Brain microvascular endothelial cell (primary cell): ENCODE results near the gene NRXN2.

ENCODE experiments used
- DNase-seq: peaks from one replicate; pipeline ENCODE4 v3.0.0-alpha.2; 2020
- H3K27ac ChIP-seq: fragments of 250-450 bp; sonication (Bioruptor Pico); 2 replicates; pipeline ENCODE4 v1.5.1; 2020; ENCODE audit warnings: mild to moderate bottlenecking, moderate library complexity
- H3K27me3 ChIP-seq: fragments of 250-450 bp; sonication (Bioruptor Pico); replicated peaks from 2 replicates; pipeline ENCODE4 v1.5.1; 2020; ENCODE audit warnings: mild to moderate bottlenecking
- H3K36me3 ChIP-seq: fragments of 250-450 bp; sonication (Bioruptor Pico); replicated peaks from 2 replicates; pipeline ENCODE4 v1.5.1; 2020; ENCODE audit warnings: mild to moderate bottlenecking
- H3K4me3 ChIP-seq: 2 replicates; pipeline ENCODE4 v1.5.1; 2011; ENCODE audit warnings: low read depth, mild to moderate bottlenecking, control low read depth, low read length, moderate library complexity
- in situ Hi-C: cut with HindIII; loops from 2 replicates; pipeline ENCODE4 v1.10.0; 2017; ENCODE audit warnings: low sequenced_read_pairs, low pct_ligation_motif_present
- TF ChIP-seq, protein P1 (sequence below): IDR thresholded peaks from 2 replicates; pipeline ENCODE4 v1.5.1; 2011; ENCODE audit warnings: low read depth, mild to moderate bottlenecking, moderate library complexity, low read length, control low read depth, inconsistent platforms; ENCODE audit errors: missing control alignments

NRXN2 gene

GRCh38 chr11:64755681-64756361, 32.8 kb upstream of the NRXN2 start:
- H3K4me3 ChIP-seq = no peak overlapping the region
- H3K36me3 ChIP-seq = no peaks in the 10 kb centered on the region
- TF ChIP-seq, protein P1, sequence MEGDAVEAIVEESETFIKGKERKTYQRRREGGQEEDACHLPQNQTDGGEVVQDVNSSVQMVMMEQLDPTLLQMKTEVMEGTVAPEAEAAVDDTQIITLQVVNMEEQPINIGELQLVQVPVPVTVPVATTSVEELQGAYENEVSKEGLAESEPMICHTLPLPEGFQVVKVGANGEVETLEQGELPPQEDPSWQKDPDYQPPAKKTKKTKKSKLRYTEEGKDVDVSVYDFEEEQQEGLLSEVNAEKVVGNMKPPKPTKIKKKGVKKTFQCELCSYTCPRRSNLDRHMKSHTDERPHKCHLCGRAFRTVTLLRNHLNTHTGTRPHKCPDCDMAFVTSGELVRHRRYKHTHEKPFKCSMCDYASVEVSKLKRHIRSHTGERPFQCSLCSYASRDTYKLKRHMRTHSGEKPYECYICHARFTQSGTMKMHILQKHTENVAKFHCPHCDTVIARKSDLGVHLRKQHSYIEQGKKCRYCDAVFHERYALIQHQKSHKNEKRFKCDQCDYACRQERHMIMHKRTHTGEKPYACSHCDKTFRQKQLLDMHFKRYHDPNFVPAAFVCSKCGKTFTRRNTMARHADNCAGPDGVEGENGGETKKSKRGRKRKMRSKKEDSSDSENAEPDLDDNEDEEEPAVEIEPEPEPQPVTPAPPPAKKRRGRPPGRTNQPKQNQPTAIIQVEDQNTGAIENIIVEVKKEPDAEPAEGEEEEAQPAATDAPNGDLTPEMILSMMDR = no peak
- no peaks in the 10 kb centered on the region for H3K27me3 ChIP-seq
- in situ Hi-C loops = no loop called here
- no peak overlapping the region for H3K27ac ChIP-seq
- no peak for DNase-seq

- DNase-seq = no peak
- H3K27ac ChIP-seq = no peak overlapping the region
- no peak overlapping the region for H3K4me3 ChIP-seq
- H3K27me3 ChIP-seq = no peaks in the 10 kb centered on the region
- TF ChIP-seq, protein P1 = no peak
- in situ Hi-C loops = no loop called here
- no peaks in the 10 kb centered on the region for H3K36me3 ChIP-seq
Measured at GRCh38 chr11:64754919-64755662, 32.1 kb upstream of the NRXN2 start.

DNA sequence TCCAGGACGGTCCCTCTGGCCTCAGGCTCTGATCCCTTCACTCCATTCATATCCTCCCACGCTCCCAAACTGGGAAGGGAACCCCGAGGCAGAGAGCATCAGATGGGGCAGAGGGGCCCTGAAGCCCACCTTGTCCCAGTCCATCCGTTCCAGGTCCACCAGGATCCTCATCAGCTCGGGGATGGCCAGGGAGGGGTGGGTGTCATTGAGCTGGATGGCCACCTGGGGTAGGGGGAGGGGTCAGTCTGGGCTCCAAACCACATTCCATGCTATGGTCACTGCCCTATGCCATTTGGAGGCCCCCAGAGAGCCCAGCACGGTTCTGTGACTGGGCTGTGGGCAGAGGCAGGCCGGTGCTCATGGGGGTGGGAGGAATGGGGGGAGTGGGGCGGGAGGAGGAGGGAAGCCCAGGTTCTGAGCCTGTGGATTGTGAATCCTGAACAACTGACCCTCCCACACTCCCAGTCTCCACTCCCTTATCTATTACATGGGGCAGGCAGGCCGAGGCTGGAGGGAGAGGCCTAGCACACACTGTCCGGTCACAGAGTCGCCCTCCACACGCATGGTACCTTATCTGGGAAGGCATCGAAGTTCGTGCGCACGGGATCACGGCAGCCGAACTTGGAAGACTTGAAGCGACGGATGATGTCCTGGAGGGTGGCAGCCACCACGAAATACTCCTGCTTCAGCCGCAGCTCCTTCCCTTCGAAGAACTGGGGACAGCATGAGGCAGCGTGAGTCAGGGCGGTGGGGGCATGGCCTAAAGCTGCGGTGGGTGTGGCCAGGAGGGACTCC, 31.3 kb upstream of the NRXN2 start:
- in situ Hi-C loops = no loop called here
- Histone ChIP-seq H3K4me3 (no peak overlapping the region), H3K27me3 (no peaks in the 10 kb centered on the region), H3K36me3 (no peaks in the 10 kb centered on the region), H3K27ac (no peak overlapping the region)
- TF ChIP-seq, protein P1 = no peak
- DNase-seq = no peak

GRCh38 chr11:64753380-64754123, 30.6 kb upstream of the NRXN2 start:
- Histone ChIP-seq H3K27me3 (no peaks in the 10 kb centered on the region), H3K4me3 (no peak overlapping the region), H3K27ac (no peak overlapping the region), H3K36me3 (no peaks in the 10 kb centered on the region)
- TF ChIP-seq, protein P1 = no peak
- DNase-seq = no peak
- in situ Hi-C loops = no loop called here

DNA sequence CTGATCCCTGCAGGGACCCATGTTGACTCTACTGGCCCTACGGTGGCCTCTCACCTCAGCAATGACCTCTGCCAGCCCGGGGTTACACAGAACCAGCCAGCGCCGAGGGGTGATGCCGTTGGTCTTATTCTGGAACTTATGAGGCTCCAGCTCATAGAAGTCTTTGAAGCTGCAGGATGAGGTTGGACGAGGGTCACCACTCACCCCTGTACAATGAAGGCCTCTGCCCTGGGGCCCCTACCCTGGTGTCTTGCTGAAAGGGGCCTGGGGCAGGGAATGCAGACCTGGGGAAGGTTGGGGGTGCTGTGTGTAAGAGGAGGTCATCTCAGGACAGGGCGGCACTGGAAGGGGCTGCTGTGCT, 30.0 kb upstream of the NRXN2 start:
- Histone ChIP-seq H3K27me3 (no peaks in the 10 kb centered on the region), H3K4me3 (no peak overlapping the region), H3K27ac (no peak overlapping the region), H3K36me3 (no peaks in the 10 kb centered on the region)
- no peak for DNase-seq
- in situ Hi-C loops = no loop called here
- TF ChIP-seq, protein P1 = no peak
